AG09319 (cell line): ENCODE data around the gene LRRC23.
"Not testable (repeated sequence)": the region's sequence is repeated elsewhere in the genome, so short reads cannot be mapped to it uniquely, and the experiment has no call there.

Source experiments
- DNase-seq: peaks from one replicate; pipeline ENCODE4 v3.0.0-alpha.2; 2010; ENCODE audit warnings: low read depth; ENCODE audit errors: extremely low read depth
- TF ChIP-seq, protein P1 (sequence below): IDR thresholded peaks from 2 replicates; pipeline ENCODE4 v1.5.1; 2011; ENCODE audit warnings: low read depth, mild to moderate bottlenecking, inconsistent platforms, low read length, moderate library complexity

LRRC23 gene

DNA sequence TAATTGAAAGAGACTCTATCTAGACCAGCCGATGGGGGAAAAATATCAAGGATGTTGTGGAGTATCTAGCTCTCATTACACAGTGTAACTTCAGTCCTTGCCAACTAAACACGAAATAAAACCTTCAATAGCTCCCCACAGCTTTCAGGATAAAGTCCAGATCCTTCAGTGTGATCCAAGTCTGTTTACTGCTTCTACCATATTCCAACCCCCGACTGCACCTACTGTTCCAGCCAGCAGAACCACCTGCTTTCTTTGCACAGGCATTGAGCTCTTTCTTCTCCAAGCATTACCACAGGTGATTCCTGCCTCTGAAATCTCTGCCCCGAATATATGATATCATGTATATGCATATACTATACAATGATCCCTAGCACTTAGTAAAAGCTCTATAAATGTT, 2.2 kb upstream of the LRRC23 start:
- TF ChIP-seq, protein P1, sequence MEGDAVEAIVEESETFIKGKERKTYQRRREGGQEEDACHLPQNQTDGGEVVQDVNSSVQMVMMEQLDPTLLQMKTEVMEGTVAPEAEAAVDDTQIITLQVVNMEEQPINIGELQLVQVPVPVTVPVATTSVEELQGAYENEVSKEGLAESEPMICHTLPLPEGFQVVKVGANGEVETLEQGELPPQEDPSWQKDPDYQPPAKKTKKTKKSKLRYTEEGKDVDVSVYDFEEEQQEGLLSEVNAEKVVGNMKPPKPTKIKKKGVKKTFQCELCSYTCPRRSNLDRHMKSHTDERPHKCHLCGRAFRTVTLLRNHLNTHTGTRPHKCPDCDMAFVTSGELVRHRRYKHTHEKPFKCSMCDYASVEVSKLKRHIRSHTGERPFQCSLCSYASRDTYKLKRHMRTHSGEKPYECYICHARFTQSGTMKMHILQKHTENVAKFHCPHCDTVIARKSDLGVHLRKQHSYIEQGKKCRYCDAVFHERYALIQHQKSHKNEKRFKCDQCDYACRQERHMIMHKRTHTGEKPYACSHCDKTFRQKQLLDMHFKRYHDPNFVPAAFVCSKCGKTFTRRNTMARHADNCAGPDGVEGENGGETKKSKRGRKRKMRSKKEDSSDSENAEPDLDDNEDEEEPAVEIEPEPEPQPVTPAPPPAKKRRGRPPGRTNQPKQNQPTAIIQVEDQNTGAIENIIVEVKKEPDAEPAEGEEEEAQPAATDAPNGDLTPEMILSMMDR = no peak

GRCh38 chr12:6903722-6904121, 900 bp upstream of the LRRC23 start:
- no peak for DNase-seq
- TF ChIP-seq, protein P1 = no peak

More for the DNA sequence above, 2.2 kb upstream of the LRRC23 start:
- DNase-seq = no peak

DNA sequence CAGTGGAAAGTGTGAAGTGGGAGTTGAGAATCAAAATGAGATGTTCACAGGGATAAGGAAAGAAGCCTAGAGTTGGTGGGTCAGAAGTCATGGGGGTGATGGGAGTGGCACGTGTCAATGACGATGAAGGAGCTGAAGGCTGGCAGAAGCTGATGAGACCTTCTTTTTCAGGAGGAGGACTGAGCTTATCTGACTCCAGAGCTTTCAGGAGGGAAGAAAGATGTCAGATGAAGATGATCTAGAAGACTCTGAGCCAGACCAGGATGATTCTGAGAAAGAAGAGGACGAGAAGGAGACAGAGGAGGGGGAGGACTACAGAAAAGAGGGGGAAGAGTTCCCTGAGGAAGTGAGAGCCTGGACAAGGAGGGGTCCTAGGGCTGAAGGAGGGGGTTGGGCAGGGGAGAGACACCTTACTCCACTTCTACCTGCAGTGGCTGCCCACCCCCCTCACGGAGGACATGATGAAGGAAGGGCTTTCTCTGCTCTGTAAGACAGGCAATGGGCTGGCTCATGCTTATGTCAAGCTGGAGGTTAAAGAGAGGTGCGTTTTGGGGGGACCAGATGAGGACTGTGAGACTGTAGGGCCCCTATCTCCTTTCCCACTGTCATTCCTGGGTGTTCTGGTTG, 905 bp downstream of the LRRC23 start:
- DNase-seq = no peak
- TF ChIP-seq, protein P1 = no peak

DNA sequence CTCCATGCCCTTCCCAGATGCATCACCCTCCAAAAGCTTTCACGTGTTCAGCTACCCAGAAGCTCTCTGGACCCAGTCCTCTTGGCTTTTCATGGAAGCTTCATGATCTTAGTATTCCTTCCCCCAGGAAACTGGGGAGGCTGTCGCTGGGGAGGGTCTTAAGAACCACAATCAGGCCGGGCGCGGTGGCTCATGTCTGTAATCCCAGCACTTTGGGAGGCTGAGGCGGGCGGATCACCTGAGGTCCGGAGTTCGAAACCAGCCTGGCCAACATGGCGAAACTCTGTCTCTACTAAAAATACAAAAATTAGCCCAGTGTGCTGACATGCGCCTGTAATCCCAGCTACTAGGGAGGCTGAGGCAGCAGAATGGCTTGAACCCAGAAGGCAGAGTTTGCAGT, 3.5 kb downstream of the LRRC23 start:
- not testable (repeated sequence) for DNase-seq

GRCh38 chr12:6909421-6910145, 5.0 kb downstream of the LRRC23 start:
- DNase-seq = no peak
- TF ChIP-seq, protein P1 = no peak

DNA sequence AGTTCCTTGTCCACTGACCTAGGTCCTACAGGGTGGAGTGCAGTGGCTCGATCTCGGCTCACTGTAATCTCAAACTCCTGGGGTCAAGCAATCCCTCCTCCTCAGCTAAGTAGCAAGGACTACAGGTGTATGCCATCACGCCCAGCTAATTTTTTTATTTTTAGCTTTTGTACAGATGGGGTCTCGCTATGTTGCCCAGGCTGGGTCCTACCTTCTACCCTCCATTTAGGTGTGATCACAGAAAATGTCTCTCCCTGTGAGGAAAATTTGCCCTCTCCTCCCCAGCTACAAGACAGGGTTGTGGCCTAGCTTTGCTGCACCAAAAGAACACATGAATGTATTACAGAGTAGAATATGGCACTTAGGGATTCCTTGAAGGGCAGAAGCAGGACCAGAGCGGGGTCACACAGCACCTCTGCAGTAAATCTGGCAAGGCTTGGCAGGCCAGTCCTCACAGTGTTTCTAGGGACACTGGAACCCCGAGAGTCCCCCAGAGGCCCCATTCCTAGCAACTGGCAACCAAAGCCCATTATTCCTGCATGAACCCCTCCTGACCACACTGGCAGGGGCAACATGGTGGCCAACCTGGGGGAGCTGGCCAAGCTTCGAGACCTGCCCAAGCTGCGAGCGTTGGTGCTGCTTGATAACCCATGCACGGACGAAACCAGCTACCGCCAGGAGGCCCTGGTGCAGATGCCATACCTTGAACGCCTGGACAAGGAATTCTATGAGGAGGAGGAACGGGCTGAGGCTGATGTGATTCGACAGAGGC, 7.7 kb downstream of the LRRC23 start:
- no peak for DNase-seq
- TF ChIP-seq, protein P1 = no peak

GRCh38 chr12:6914246-6914946, 9.8 kb downstream of the LRRC23 start, which contains the start of gene ENO2:
Gene ENO2, plus strand, starts transcription at chr12:6914580. Its CDS starts 1,253 bp downstream, at chr12:6915833.
- TF ChIP-seq, protein P1 = no peak
- no peak for DNase-seq
